ENCODE results near the gene COL8A1. TPM values are rescaled to one million over a fixed set of nuclear protein-coding genes. Genes with fewer than 3 reads are reported as not detected.
A peak's percentile ranks its signal among the peaks of the same experiment; 100 is the strongest.

COL8A1 gene
- total and polyA plus RNA-seq, 3 donors from 2014 or later: 1.1 to 11.5 (median 1.3) TPM

- intact Hi-C loops (cut with DNase I; ENCODE audit: low total_unique reads): no loop called here
- DNase-seq: no peak
- H3K4me3 ChIP-seq: no peak overlapping the region
- WGBS, 2 donors: 80 to 95% methylated on average over 1 of the region's 1 CpG
- H3K27me3 ChIP-seq: no peaks in the 10 kb centered on the region
- H3K36me3 ChIP-seq (ENCODE audit: low read depth, missing control alignments): no peaks in the 10 kb centered on the region
- no peaks in the 10 kb centered on the region for H3K4me1 ChIP-seq
- H3K9me3 ChIP-seq: no peaks in the 10 kb centered on the region
- no peak for TF ChIP-seq POLR2A (IDR thresholded peaks at IDR 0.05)
- TF ChIP-seq CTCF (IDR thresholded peaks at IDR 0.05): no peak
- no peak overlapping the region for H3K27ac ChIP-seq
Observed at GRCh38 chr3:99635348-99635747, 3.0 kb upstream of the COL8A1 start.

GRCh38 chr3:99637016-99637367 lies 1.4 kb upstream of the COL8A1 start:
- no peaks in the 10 kb centered on the region for H3K27me3 ChIP-seq
- WGBS, 2 donors: 4 to 5% methylated on average over 6 of the region's 6 CpGs
- no peak for DNase-seq
- no peaks in the 10 kb centered on the region for H3K4me1 ChIP-seq
- intact Hi-C loops (cut with DNase I; ENCODE audit: low total_unique reads): no loop called here
- no peak overlapping the region for H3K27ac ChIP-seq
- H3K36me3 ChIP-seq (ENCODE audit: low read depth, missing control alignments): no peaks in the 10 kb centered on the region
- TF ChIP-seq POLR2A (IDR thresholded peaks at IDR 0.05) (no peak), CTCF (IDR thresholded peaks at IDR 0.05) (no peak)
- no peak overlapping the region for H3K4me3 ChIP-seq
- no peaks in the 10 kb centered on the region for H3K9me3 ChIP-seq

- peak overlapping the region; percentile 27 to 54 for H3K4me3 ChIP-seq
- H3K9me3 ChIP-seq: no peaks in the 10 kb centered on the region
- peak overlapping the region; percentile 11 to 23 for H3K27ac ChIP-seq
- WGBS, 2 donors: 0 to 2% methylated on average over 20 to 22 of the region's 22 CpGs
- no peaks in the 10 kb centered on the region for H3K27me3 ChIP-seq
- no peak for TF ChIP-seq POLR2A (IDR thresholded peaks at IDR 0.05)
- no peak for TF ChIP-seq CTCF (IDR thresholded peaks at IDR 0.05)
- no peaks in the 10 kb centered on the region for H3K36me3 ChIP-seq (ENCODE audit: low read depth, missing control alignments)
- intact Hi-C loops (cut with DNase I; ENCODE audit: low total_unique reads): no loop called here
- DNase-seq: peak; percentile 17
- no peaks in the 10 kb centered on the region for H3K4me1 ChIP-seq
Observed at GRCh38 chr3:99637368-99638111, 854 bp upstream of the COL8A1 start.

- intact Hi-C loops (cut with DNase I; ENCODE audit: low total_unique reads): no loop called here
- no peak for TF ChIP-seq POLR2A (IDR thresholded peaks at IDR 0.05)
- TF ChIP-seq CTCF (IDR thresholded peaks at IDR 0.05): no peak
- no peak overlapping the region for H3K27ac ChIP-seq
- 43 to 51% methylated on average over 1 of the region's 1 CpG for WGBS, 2 donors
- H3K36me3 ChIP-seq (ENCODE audit: low read depth, missing control alignments): no peaks in the 10 kb centered on the region
- H3K4me1 ChIP-seq: no peaks in the 10 kb centered on the region
- no peaks in the 10 kb centered on the region for H3K27me3 ChIP-seq
- DNase-seq: no peak
- no peaks in the 10 kb centered on the region for H3K9me3 ChIP-seq
- no peak overlapping the region for H3K4me3 ChIP-seq
Observed at GRCh38 chr3:99639579-99639978, 1.2 kb downstream of the COL8A1 start.

Measured in testis (tissue), 3 donors.